Thoracic aorta (tissue), 2 donors: ENCODE results near the gene CDH12. TPM values are rescaled to one million over a fixed set of nuclear protein-coding genes. Genes with fewer than 3 reads are reported as not detected.

ENCODE experiments used
- ATAC-seq: fragments of 150-250 bp; one replicate; pipeline ENCODE4 v1.8.0; 2017; ENCODE audit warnings: low read depth; ENCODE audit not compliant: insufficient number of reproducible peaks, low FRiP score
- DNase-seq: peaks from one replicate; pipeline ENCODE4 v3.0.0-alpha.2; 2020; ENCODE audit warnings: low spot score
- H3K27ac ChIP-seq, 2 donors: fragments of 200-600 bp; sonication (generic); 1 replicate in 1 of 2; 2 replicates in 1 of 2; pipeline ENCODE4 v1.5.1; 2016; ENCODE audit warnings: mild to moderate bottlenecking in 2 of 2, moderate library complexity in 2 of 2
- H3K27me3 ChIP-seq: fragments of 200-600 bp; sonication (generic); replicated peaks from 2 replicates; pipeline ENCODE4 v1.6.0; 2016; ENCODE audit warnings: mild to moderate bottlenecking; ENCODE audit not compliant: insufficient read depth
- H3K36me3 ChIP-seq: fragments of 200-600 bp; sonication (generic); one replicate; pipeline ENCODE4 v1.5.1; 2016
- H3K4me1 ChIP-seq, 2 donors: fragments of 200-600 bp; sonication (generic); 1 replicate in 1 of 2; 2 replicates in 1 of 2; pipeline versions ENCODE4 v1.5.1 to v1.6.0; 2016; ENCODE audit warnings: low read depth in 2 of 2, mild to moderate bottlenecking in 1 of 2; ENCODE audit not compliant: control insufficient read depth in 1 of 2
- H3K4me3 ChIP-seq: fragments of 200-600 bp; sonication (generic); 2 replicates; pipeline ENCODE4 v1.5.1; 2016; ENCODE audit warnings: mild to moderate bottlenecking
- H3K9me3 ChIP-seq: fragments of 200-600 bp; sonication (generic); 2 replicates; pipeline ENCODE4 v1.5.1; 2016
- total RNA-seq, 2 donors: library from RNA; depleted of rRNA; stranded (reverse); fragments of >200 nt; gene quantifications; one replicate each; pipeline versions ENCODE4 v1.1.0 to v1.2.3, GENCODE V29; 2016
- TF ChIP-seq, protein P1 (sequence below): fragments of 200-600 bp; sonication (generic); IDR thresholded peaks from one replicate; pipeline ENCODE4 v1.5.1; 2019; ENCODE audit warnings: antibody characterized with exemption

CDH12 gene
- total RNA-seq, 2 donors from 2014 or later, result not detected

DNA sequence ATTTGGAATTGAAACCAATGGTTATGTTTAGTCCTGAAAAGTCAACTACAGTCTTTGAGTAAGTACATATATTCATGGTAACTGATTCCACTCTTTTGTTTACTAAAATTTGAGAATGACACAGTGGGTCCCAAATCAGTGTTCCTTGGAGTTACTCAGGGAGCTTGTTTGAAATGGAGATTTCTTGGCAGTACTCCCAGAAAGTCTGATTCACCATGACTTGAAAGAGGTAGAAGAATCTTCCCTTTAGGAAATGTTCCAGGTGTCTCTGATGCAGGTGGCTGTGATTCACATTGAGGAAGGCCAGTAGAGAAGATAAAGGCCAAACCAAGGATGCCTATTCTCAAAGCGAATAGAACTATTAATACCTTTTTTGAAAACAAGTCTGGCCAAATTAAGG lies 1078.3 kb downstream of the CDH12 start:
- Histone ChIP-seq H3K27me3 (no peaks in the 10 kb centered on the region), H3K4me3 (no peak overlapping the region), H3K9me3 (no peaks in the 10 kb centered on the region), H3K4me1 (no peaks in the 10 kb centered on the region), H3K27ac (no peak overlapping the region), H3K36me3 (no peaks in the 10 kb centered on the region)
- DNase-seq (no peak), ATAC-seq (no peak)
- TF ChIP-seq, protein P1, sequence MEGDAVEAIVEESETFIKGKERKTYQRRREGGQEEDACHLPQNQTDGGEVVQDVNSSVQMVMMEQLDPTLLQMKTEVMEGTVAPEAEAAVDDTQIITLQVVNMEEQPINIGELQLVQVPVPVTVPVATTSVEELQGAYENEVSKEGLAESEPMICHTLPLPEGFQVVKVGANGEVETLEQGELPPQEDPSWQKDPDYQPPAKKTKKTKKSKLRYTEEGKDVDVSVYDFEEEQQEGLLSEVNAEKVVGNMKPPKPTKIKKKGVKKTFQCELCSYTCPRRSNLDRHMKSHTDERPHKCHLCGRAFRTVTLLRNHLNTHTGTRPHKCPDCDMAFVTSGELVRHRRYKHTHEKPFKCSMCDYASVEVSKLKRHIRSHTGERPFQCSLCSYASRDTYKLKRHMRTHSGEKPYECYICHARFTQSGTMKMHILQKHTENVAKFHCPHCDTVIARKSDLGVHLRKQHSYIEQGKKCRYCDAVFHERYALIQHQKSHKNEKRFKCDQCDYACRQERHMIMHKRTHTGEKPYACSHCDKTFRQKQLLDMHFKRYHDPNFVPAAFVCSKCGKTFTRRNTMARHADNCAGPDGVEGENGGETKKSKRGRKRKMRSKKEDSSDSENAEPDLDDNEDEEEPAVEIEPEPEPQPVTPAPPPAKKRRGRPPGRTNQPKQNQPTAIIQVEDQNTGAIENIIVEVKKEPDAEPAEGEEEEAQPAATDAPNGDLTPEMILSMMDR, result no peak

DNA sequence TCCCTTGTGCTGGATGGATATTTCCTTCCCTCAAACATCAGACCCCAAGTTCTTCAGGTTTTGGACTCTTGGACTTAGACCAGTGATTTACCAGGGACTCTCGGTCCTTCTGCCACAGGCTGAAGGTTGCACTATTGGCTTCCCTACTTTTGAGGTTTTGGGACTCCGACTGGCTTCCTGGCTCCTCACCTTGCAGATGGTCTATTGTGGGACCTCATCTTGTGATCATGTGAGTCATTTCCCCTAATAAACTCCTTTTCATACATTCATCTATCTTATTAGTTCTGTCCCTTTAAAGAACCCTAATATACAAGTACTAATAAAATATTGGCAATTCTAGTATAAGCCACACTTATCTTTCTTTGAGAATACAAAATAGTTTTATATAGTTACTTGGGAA lies 1078.9 kb downstream of the CDH12 start:
- Histone ChIP-seq H3K4me1 (no peaks in the 10 kb centered on the region), H3K4me3 (no peak overlapping the region), H3K36me3 (no peaks in the 10 kb centered on the region), H3K27ac (no peak overlapping the region), H3K27me3 (no peaks in the 10 kb centered on the region), H3K9me3 (no peaks in the 10 kb centered on the region)
- ATAC-seq (no peak), DNase-seq (no peak)
- TF ChIP-seq, protein P1, result no peak

DNA sequence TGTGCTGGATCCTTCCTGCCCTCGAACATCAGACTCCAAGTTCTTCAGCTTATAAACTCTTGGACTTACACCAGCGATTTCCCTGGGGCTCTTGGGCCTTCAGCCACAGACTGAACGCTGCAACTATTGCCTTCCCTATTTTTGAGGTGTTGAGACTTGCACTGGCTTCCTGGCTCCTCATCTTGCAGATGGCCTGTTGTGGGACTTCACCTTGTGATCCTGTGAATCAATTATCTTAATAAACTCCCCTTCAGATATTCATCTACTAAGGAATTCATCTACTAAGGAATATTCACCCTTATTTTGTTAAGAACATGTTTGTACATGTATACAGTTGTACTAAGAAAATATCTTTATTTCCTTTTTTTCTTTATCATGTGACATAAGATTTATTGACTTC lies 1079.7 kb downstream of the CDH12 start:
- TF ChIP-seq, protein P1, result no peak
- no peaks in the 10 kb centered on the region for H3K36me3 ChIP-seq
- no peak overlapping the region for H3K4me3 ChIP-seq
- no peaks in the 10 kb centered on the region for H3K4me1 ChIP-seq
- DNase-seq (no peak), ATAC-seq (no peak)
- no peaks in the 10 kb centered on the region for H3K27me3 ChIP-seq
- no peaks in the 10 kb centered on the region for H3K9me3 ChIP-seq
- H3K27ac ChIP-seq, result no peak overlapping the region

DNA sequence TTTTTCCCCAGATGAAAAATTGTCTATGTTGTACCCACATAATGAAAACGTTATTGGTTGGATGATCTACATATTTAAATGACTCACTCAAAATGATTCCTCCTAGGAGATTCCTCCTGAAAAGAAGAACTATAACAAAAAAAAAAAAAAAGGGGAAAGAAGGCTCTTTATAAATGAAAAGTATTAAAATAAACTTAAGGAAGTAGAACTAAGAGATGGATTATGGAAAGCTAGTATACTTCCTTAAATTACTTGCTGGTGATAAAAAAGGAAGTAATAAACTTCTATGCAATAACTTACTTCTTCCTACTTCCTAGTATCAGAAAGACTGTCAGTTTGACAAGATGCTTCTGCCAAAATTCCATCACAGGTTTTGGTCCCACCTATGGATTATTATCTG lies 1087.7 kb downstream of the CDH12 start:
- no peak for DNase-seq
- Histone ChIP-seq H3K9me3 (no peaks in the 10 kb centered on the region), H3K27ac (no peak overlapping the region), H3K27me3 (no peaks in the 10 kb centered on the region), H3K4me1 (no peaks in the 10 kb centered on the region), H3K36me3 (no peaks in the 10 kb centered on the region), H3K4me3 (no peak overlapping the region)
- TF ChIP-seq, protein P1, result no peak
- ATAC-seq, result no peak

DNA sequence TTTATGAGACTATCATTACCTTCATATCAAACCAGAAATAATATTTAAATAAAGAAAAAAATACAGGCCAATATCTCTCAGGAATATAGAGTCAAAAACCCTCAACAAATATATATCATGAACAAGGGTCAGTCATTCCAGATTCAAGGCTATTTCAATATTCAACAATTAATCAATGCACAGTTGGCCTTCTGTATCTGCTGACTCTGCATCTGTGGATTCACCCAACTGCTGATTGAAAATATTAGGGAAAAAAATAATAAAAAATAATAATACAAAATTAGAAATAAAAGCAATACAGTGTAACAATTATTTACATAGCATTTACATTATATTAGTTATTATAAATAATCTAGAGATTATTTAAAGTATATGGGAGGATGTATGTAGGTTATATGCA lies 1114.0 kb downstream of the CDH12 start:
- H3K27ac ChIP-seq, result no peak overlapping the region
- ATAC-seq, result no peak
- TF ChIP-seq, protein P1, result no peak
- no peaks in the 10 kb centered on the region for H3K4me1 ChIP-seq
- DNase-seq, result no peak
- no peaks in the 10 kb centered on the region for H3K27me3 ChIP-seq
- H3K36me3 ChIP-seq, result no peaks in the 10 kb centered on the region
- H3K9me3 ChIP-seq, result no peaks in the 10 kb centered on the region
- H3K4me3 ChIP-seq, result no peak overlapping the region
